Panc1 (cell line): ENCODE data around the gene HABP2.

ENCODE experiments used
- POLR2AphosphoS5 ChIP-seq: IDR thresholded peaks from 2 replicates; pipeline ENCODE4 v1.6.1; 2012; ENCODE audit warnings: mild to moderate bottlenecking, low read depth, low read length, moderate library complexity
- TF ChIP-seq, protein P1 (sequence below): fragments of 450-650 bp; IDR thresholded peaks from 2 replicates; pipeline ENCODE4 v1.5.1; 2017; ENCODE audit warnings: mild to moderate bottlenecking
- TF ChIP-seq, protein P2 (sequence below), 2 experiments: IDR thresholded peaks; 2 replicates each; pipeline ENCODE4 v1.6.1; 2011 to 2012; ENCODE audit warnings: low read depth in 2 of 2, control low read depth in 1 of 2, low read length in 1 of 2, mild to moderate bottlenecking in 1 of 2, moderate library complexity in 1 of 2; ENCODE audit not compliant: insufficient read depth in 1 of 2

DNA sequence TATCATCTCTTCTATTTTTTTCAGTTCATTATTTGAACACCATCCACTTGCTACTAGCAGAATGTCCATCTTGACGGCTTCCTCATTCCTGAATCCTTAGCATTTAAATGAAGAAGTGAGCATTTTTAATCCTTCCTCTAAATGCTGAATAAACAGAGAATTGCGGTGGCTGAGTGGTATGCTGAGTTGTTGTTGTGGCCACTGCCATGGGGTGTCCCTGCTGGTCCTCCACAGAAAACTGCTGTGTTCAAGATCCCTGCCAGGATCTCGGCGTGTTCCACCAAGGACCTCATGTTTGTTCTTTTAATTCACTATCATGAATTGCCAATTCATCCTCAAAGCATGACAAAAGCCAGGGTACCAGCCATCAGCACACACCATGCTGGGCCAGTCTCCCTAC, 48.9 kb upstream of the HABP2 start:
- TF ChIP-seq, protein P1, sequence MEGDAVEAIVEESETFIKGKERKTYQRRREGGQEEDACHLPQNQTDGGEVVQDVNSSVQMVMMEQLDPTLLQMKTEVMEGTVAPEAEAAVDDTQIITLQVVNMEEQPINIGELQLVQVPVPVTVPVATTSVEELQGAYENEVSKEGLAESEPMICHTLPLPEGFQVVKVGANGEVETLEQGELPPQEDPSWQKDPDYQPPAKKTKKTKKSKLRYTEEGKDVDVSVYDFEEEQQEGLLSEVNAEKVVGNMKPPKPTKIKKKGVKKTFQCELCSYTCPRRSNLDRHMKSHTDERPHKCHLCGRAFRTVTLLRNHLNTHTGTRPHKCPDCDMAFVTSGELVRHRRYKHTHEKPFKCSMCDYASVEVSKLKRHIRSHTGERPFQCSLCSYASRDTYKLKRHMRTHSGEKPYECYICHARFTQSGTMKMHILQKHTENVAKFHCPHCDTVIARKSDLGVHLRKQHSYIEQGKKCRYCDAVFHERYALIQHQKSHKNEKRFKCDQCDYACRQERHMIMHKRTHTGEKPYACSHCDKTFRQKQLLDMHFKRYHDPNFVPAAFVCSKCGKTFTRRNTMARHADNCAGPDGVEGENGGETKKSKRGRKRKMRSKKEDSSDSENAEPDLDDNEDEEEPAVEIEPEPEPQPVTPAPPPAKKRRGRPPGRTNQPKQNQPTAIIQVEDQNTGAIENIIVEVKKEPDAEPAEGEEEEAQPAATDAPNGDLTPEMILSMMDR: no peak
- no peak for TF ChIP-seq POLR2AphosphoS5
- TF ChIP-seq, protein P2, sequence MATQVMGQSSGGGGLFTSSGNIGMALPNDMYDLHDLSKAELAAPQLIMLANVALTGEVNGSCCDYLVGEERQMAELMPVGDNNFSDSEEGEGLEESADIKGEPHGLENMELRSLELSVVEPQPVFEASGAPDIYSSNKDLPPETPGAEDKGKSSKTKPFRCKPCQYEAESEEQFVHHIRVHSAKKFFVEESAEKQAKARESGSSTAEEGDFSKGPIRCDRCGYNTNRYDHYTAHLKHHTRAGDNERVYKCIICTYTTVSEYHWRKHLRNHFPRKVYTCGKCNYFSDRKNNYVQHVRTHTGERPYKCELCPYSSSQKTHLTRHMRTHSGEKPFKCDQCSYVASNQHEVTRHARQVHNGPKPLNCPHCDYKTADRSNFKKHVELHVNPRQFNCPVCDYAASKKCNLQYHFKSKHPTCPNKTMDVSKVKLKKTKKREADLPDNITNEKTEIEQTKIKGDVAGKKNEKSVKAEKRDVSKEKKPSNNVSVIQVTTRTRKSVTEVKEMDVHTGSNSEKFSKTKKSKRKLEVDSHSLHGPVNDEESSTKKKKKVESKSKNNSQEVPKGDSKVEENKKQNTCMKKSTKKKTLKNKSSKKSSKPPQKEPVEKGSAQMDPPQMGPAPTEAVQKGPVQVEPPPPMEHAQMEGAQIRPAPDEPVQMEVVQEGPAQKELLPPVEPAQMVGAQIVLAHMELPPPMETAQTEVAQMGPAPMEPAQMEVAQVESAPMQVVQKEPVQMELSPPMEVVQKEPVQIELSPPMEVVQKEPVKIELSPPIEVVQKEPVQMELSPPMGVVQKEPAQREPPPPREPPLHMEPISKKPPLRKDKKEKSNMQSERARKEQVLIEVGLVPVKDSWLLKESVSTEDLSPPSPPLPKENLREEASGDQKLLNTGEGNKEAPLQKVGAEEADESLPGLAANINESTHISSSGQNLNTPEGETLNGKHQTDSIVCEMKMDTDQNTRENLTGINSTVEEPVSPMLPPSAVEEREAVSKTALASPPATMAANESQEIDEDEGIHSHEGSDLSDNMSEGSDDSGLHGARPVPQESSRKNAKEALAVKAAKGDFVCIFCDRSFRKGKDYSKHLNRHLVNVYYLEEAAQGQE (IDR thresholded peaks at IDR 0.05; ENCODE audit: insufficient read depth in 1 of 2, low read depth in 2 of 2, low read length in 1 of 2): no peak
